Measurements from ENCODE around the gene ST6GALNAC3. TPM values are rescaled to one million over a fixed set of nuclear protein-coding genes. Genes with fewer than 3 reads are reported as not detected.

The ST6GALNAC3 gene
- total RNA-seq, 4 donors from 2014 or later: 2.8 to 3.5 (median 3.4) TPM

DNA sequence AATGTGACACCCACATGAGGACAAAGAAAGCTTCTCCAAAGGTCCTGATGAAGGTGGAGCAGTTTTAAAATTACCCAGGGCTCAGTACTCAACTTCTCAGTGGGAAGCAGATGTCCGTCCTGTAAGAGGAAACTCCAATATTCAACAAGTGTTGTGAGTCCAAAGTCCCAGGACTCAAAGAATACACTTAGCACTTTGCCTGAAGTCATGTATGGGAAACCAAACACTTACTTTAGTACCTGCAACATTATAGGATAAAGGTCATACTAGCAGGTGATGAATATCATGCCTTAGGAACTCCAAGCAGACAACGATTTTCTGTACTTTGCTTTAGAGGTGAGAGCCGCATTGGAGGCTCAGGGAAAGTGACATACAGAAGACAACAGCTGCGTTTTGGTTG, 37.2 kb upstream of the ST6GALNAC3 start:
- no peak overlapping the region for H3K27ac ChIP-seq
- peaks cover 0 to 16% (median 0%) of the 10 kb centered on the region in 4 donors for H3K4me1 ChIP-seq
- TF ChIP-seq, protein P1, sequence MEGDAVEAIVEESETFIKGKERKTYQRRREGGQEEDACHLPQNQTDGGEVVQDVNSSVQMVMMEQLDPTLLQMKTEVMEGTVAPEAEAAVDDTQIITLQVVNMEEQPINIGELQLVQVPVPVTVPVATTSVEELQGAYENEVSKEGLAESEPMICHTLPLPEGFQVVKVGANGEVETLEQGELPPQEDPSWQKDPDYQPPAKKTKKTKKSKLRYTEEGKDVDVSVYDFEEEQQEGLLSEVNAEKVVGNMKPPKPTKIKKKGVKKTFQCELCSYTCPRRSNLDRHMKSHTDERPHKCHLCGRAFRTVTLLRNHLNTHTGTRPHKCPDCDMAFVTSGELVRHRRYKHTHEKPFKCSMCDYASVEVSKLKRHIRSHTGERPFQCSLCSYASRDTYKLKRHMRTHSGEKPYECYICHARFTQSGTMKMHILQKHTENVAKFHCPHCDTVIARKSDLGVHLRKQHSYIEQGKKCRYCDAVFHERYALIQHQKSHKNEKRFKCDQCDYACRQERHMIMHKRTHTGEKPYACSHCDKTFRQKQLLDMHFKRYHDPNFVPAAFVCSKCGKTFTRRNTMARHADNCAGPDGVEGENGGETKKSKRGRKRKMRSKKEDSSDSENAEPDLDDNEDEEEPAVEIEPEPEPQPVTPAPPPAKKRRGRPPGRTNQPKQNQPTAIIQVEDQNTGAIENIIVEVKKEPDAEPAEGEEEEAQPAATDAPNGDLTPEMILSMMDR (IDR thresholded peaks at IDR 0.05): no peak
- no peak for TF ChIP-seq POLR2A (IDR thresholded peaks at IDR 0.05)
- H3K4me3 ChIP-seq: no peak overlapping the region
- no peaks in the 10 kb centered on the region for H3K36me3 ChIP-seq
- no peaks in the 10 kb centered on the region for H3K27me3 ChIP-seq
- H3K9me3 ChIP-seq: no peaks in the 10 kb centered on the region
- no peak for DNase-seq

GRCh38 chr1:76038287-76039004, 36.1 kb upstream of the ST6GALNAC3 start:
- H3K9me3 ChIP-seq: no peaks in the 10 kb centered on the region
- H3K4me1 ChIP-seq: peaks cover 0 to 16% (median 0%) of the 10 kb centered on the region in 4 donors
- no peaks in the 10 kb centered on the region for H3K36me3 ChIP-seq
- no peaks in the 10 kb centered on the region for H3K27me3 ChIP-seq
- DNase-seq: no peak
- H3K4me3 ChIP-seq: no peak overlapping the region
- TF ChIP-seq POLR2A (IDR thresholded peaks at IDR 0.05): no peak
- TF ChIP-seq, protein P1 (IDR thresholded peaks at IDR 0.05): no peak
- no peak overlapping the region for H3K27ac ChIP-seq

DNA sequence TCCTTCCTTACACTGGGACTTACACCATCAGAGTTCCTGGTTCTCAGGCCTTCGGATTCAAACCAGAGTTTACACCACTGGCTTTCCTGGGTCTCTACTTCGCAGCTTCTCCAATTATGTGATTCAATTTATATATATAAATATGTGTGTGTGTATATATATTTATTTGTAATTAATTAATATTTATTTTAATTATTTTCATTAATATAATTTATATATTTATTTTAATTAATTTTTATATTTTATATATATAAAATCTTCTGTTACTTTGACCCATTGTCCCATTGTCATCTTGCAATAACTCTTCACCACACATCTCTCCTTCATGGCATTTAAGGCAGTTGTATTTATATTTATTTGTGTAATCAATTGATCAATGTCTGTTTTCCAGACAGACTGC, 28.4 kb upstream of the ST6GALNAC3 start:
- Histone ChIP-seq H3K4me3 (no peak overlapping the region), H3K9me3 (no peaks in the 10 kb centered on the region), H3K27ac (no peak overlapping the region), H3K36me3 (no peaks in the 10 kb centered on the region), H3K4me1 (no peaks in the 10 kb centered on the region), H3K27me3 (no peaks in the 10 kb centered on the region)
- TF ChIP-seq, protein P1 (IDR thresholded peaks at IDR 0.05): no peak
- TF ChIP-seq POLR2A (IDR thresholded peaks at IDR 0.05): no peak
- no peak for DNase-seq

- no peak for DNase-seq
- Histone ChIP-seq H3K9me3 (no peaks in the 10 kb centered on the region), H3K27me3 (no peaks in the 10 kb centered on the region), H3K4me3 (no peak overlapping the region), H3K4me1 (no peaks in the 10 kb centered on the region), H3K36me3 (no peaks in the 10 kb centered on the region), H3K27ac (no peak overlapping the region)
- TF ChIP-seq, protein P1 (IDR thresholded peaks at IDR 0.05): no peak
- TF ChIP-seq POLR2A (IDR thresholded peaks at IDR 0.05): no peak
Observed at GRCh38 chr1:76048219-76048618, 26.3 kb upstream of the ST6GALNAC3 start.

DNA sequence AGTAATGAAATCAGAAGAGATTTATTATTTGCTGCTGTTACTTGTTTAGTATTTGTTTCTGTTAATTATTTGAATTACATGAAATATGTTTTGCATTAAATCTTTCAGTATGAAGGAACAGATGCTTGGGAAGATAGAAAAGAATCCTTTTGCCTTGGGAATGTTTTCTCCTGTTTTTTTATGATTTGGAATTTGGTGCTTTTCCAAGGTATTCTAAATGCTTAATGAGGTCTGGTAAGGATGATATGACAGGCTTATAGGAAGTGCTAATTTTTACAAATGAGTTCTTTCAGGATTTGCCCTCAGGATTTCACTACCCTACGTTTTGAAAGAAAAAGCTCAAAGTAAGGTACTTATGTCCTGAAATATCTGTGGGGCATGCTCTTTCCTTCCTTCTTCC, 25.6 kb upstream of the ST6GALNAC3 start:
- DNase-seq: no peak
- Histone ChIP-seq H3K4me3 (no peak overlapping the region), H3K36me3 (no peaks in the 10 kb centered on the region), H3K27me3 (no peaks in the 10 kb centered on the region), H3K9me3 (no peaks in the 10 kb centered on the region), H3K27ac (no peak overlapping the region), H3K4me1 (no peaks in the 10 kb centered on the region)
- TF ChIP-seq, protein P1 (IDR thresholded peaks at IDR 0.05): no peak
- TF ChIP-seq POLR2A (IDR thresholded peaks at IDR 0.05): no peak
